GM19025 (cell line): ENCODE results near the gene FNBP1L.
"Not testable (repeated sequence)": the region's sequence is repeated elsewhere in the genome, so short reads cannot be mapped to it uniquely, and the experiment has no call there.

Source experiments
- ATAC-seq: cut with Tn5 transposase; IDR thresholded peaks from one replicate; pipeline ENCODE4 v1.9.1; 2021; ENCODE audit warnings: mild to moderate bottlenecking, low read depth, moderate library complexity; ENCODE audit not compliant: unreplicated experiment

FNBP1L gene

GRCh38 chr1:93522721-93523120, 74.8 kb downstream of the FNBP1L start:
- no peak for ATAC-seq

- no peak for ATAC-seq
Measured at GRCh38 chr1:93525431-93525830, 77.5 kb downstream of the FNBP1L start.

DNA sequence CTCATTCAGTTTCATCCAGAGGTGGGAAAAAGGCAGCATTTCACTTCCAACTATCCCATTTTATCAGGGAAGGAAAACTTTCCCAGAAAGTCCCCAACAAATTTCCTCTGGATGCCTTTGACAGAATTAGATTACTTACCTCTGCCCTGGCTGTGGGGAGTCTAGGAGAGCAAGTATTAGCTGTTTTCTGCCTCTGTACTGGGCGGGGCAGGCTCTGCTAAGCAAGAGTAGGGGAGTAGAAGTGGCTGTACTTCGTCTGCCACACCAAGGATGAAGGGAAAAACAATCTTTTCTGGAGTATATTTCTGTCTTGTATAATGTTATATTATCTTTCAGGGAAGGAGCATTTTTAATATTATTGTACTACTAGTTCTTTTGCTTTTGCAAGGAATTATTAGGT, 78.5 kb downstream of the FNBP1L start:
- ATAC-seq = no peak

DNA sequence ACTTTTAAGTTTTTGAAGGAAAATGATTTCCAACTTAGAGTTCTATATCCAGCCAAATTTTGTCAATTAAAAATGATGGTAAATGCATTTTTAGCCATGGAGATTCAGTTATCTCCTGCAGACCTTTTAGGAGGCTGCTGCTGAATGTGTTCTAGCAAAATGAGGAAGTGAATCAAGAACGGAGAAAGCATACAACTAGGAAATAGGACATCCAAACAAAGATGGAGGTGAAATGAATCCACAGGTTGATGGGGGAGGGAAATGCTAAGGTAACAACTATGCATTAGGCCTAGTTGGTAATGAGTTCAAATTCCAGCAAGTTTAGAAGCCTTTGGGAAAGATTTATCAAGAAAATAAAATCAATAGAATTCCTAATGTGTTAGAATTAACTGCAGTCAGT, 80.5 kb downstream of the FNBP1L start:
- ATAC-seq = no peak

GRCh38 chr1:93531193-93531592, 83.3 kb downstream of the FNBP1L start:
- ATAC-seq = no peak

GRCh38 chr1:93532780-93533378, 85.0 kb downstream of the FNBP1L start:
- ATAC-seq = no peak

DNA sequence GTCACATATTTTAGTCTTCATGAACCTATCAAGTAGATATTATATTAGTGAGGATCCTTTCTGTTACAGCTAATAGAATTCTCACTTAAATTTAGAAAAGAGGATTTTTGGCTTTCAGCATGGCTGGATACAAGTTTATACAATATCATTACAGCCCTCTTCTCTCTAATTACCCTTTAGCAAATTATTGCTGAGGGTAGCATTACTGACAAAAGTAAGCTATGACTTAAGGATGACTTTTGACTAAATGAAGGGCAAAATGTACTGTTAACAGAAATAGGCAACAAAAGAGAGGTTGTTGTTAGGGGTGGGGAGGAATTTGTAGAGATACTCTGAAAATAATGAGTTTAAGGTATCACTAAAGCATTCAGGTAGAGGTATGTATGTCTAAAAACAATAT, 85.8 kb downstream of the FNBP1L start:
- no peak for ATAC-seq

- no peak for ATAC-seq
Measured at GRCh38 chr1:93537396-93537795, 89.5 kb downstream of the FNBP1L start.

DNA sequence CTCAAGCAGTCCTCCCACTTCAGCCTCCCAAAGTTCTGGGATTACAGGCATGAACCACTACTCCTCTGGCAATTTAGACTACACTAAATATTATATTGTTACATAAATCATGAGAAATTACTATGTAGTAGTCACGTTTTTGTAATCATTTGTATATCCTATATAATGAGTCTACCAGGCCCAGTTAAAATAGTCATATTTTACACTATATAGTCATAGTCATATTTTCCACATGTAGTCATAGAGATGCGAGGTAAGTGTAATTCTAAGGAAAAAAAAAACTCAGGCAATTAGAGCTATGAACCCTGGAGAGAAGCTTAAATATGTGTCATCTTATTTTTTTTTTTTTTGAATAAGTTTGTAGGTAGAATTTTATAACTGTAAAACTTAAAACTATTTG, 90.0 kb downstream of the FNBP1L start:
- no peak for ATAC-seq

DNA sequence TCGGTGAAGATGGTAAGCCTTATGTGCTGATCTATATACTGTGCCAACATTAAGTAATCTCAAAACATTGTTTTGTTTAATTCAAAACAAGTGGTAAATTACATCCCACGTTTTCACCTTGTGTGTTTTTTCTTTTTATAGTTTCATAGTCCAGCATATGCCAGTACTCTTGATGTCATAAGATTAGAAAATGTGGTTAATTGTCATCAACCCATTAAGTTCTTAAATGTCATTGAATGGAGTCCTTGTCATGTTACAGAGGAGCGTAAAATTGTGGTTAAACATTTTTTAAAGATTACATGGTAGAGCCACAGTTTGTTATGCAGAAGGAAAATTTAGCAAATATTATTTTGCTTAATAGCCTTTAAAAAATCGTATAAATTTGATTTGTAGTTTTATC, 93.1 kb downstream of the FNBP1L start:
- no peak for ATAC-seq

- ATAC-seq = no peak
Measured at GRCh38 chr1:93542398-93542797, 94.5 kb downstream of the FNBP1L start.

- ATAC-seq = no peak
Measured at GRCh38 chr1:93546162-93546863, 98.4 kb downstream of the FNBP1L start.

GRCh38 chr1:93549131-93549530, 101.2 kb downstream of the FNBP1L start:
- ATAC-seq = no peak

- no peak for ATAC-seq
Measured at GRCh38 chr1:93549811-93550210, 101.9 kb downstream of the FNBP1L start.

DNA sequence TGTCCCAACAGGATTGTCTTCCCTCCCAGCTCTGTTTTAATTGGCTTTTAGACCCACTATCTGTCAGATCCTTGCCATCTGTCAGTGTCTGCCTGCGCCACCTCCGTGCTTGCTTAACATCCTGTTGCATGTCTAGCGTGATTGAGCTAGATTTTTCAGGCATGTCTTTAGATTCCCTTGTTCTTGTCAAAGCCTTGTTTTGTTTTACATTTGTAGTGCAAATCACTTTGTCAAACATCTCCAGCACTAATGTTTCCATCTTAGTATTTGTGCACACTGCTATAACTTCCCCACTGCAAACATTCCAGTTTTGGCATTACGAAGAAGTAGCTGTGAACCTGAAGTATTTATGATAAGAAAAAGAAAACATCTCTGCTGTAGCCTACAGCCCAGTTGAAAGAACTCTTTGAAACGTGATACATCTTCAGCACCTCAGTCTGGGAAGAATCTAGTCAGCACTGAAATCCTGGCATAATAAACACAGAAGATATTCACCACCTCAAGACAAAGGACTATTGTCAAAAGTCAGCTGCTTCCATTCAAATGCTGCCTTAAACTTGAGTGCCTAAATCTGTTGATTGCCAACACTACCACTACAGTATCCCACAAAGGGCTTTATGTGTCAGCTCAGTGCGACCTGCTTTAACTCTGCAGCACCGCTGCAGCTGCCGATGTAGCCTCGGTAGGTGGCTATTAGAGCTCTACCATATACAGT, 105.0 kb downstream of the FNBP1L start:
- no peak for ATAC-seq

- not testable (repeated sequence) for ATAC-seq
Measured at GRCh38 chr1:93553886-93554490, 106.1 kb downstream of the FNBP1L start.

DNA sequence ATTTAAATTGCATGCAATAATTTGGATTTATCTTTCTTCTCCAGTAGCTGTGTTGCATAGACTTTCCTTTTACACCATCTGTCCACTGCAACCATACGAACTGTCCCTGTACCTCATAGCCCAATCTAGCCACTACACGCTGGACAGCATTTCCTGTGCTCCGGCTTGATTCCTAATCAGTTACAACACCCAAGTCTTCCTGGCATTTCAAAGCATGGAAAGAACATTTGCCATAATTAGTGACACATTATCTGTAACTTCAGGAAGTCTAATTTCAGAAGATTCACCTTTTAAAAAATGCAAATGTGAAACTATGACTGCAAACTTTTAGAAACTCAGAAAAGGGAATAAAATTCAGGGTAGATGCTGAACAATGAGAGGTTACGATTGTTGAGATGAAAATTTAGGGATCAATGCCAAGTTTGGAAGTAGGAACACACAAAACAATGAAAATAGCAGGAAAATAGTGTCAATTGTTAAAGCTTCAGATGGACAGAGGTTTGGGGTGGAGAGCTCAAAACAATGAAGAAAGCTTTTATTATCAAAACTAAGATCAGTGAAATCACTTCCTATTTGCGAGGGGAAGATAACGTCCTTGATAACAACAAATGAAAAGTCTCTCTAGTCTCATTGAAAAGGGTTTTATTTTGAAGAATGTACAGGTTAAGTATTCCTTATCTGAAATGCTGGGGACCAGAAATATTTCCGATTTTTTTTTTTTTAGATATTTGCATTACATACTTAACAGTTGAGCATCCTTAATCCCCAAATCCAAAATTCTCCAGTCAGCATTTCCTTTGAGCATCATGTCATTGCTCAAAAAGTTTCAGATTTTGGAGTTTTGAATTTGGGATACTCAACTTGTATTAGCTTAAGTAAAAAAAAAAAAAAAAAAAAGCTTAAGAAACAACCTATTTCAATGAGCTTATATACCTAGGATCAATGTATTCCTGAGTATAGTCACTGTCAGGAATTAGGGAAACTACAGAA, 107.3 kb downstream of the FNBP1L start:
- no peak for ATAC-seq

GRCh38 chr1:93556291-93556690, 108.4 kb downstream of the FNBP1L start:
- no peak for ATAC-seq

- ATAC-seq = no peak
Measured at GRCh38 chr1:93559045-93559444, 111.1 kb downstream of the FNBP1L start.

DNA sequence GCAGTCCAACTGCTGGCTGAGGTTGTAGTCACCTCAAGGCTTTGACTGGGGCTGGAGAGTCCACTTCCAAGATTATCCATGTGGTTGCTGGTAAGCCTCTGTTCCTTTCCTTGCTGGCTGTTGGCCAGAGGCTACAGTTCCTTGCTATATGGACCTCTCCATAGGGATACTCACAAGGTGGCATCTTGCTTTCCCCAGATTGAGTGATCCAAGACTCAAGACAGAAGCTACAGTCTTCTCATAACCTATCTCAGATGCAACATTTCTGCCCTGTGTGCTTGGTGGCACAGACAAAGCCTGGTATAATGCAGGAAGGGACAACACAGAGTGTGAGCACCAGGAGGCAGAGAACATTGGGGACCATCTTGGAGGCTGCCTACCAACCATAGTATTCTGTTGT, 111.8 kb downstream of the FNBP1L start:
- no peak for ATAC-seq
